Right lobe of liver (tissue), 6 donors: Measurements from ENCODE around the gene ZNF207. TPM values are rescaled to one million over a fixed set of nuclear protein-coding genes. Genes with fewer than 3 reads are reported as not detected.

Experiments
- ATAC-seq, 4 donors: fragments of 200-7000 bp; cut with Tn5 transposase; one replicate each; pipeline ENCODE4 v1.9.1; 2020; ENCODE audit warnings: mild to moderate bottlenecking in 4 of 4, moderate library complexity in 4 of 4
- DNase-seq, 3 donors: peaks; one replicate each; pipeline ENCODE4 v3.0.0-alpha.2; 2020
- H3K27ac ChIP-seq, 3 donors: fragments of 200-600 bp; one replicate each; pipeline ENCODE4 v1.8.0; 2022
- H3K27me3 ChIP-seq, 2 donors: fragments of 200-600 bp; one replicate each; pipeline ENCODE4 v1.8.0; 2022
- H3K36me3 ChIP-seq, 4 donors: fragments of 200-600 bp; sonication (generic) in 1 of 4; one replicate each; pipeline versions ENCODE4 v1.5.1 to v1.8.0; 2017 to 2022; ENCODE audit warnings: control low read depth in 1 of 4
- H3K4me1 ChIP-seq, 4 donors: fragments of 200-600 bp; sonication (generic) in 1 of 4; one replicate each; pipeline versions ENCODE4 v1.5.1 to v1.8.0; 2017 to 2022; ENCODE audit warnings: control low read depth in 1 of 4
- H3K4me3 ChIP-seq, 3 donors: fragments of 200-600 bp; one replicate each; pipeline ENCODE4 v1.8.0; 2022
- H3K9me3 ChIP-seq, 4 donors: fragments of 200-600 bp; sonication (generic) in 1 of 4; one replicate each; pipeline versions ENCODE4 v1.5.1 to v1.8.0; 2017 to 2022; ENCODE audit warnings: control low read depth in 1 of 4
- POLR2A ChIP-seq: fragments of 450-650 bp; IDR thresholded peaks from one replicate; pipeline ENCODE4 v1.6.1; 2017; ENCODE audit warnings: antibody characterized with exemption, mild to moderate bottlenecking
- WGBS: methylation state at CpG from one replicate; pipeline ENCODE4 v1.1.6; 2018; ENCODE audit warnings: low coverage, low lambda C conversion rate; ENCODE audit not compliant: insufficient coverage; ENCODE audit errors: missing lambda C conversion rate; 5-methylcytosine and 5-hydroxymethylcytosine counted together
- intact Hi-C, 2 donors: fragments of 100-400 bp; cut with DNase I; formaldehyde crosslinking; loops; one replicate each; pipeline versions ENCODE4 v1.11.2 to v1.14.1; 2022
- total RNA-seq, 6 experiments: library from RNA; depleted of rRNA in 2 of 6; stranded (reverse); fragments of >200 nt in 2 of 6; fragmentation: NEBNext Ultra II Directional in 3 of 6; extraction: Animal tissue kit (Norgen Biotek cat#: 25700) in 3 of 6; gene quantifications; one replicate each; pipeline versions ENCODE4 v1.1.0 to v1.2.4, GENCODE V29; 2016 to 2023
- TF ChIP-seq, protein P1 (sequence below), 4 donors: fragments of 200-600 bp in 3 of 4; fragments of 450-650 bp in 1 of 4; IDR thresholded peaks; one replicate each; pipeline versions ENCODE4 v1.5.1 to v1.8.0; 2016 to 2022; ENCODE audit warnings: antibody characterized with exemption in 4 of 4, mild to moderate bottlenecking in 2 of 4
- donor health status: DM: no; HTN: yes; CAD: no.
- donor health status: DM: no; HTN: no; CAD: no.
- donor health status: DM: no; HTN: no; CAD: no.
- donor health status: DM: no; HTN: yes; CAD: no.
- donor health status: DM: no; HTN: yes; CAD: no.

Gene ZNF207
- total RNA-seq, 6 experiments from 2014 or later, result 48.0 to 91.1 (median 68.7) TPM

DNA sequence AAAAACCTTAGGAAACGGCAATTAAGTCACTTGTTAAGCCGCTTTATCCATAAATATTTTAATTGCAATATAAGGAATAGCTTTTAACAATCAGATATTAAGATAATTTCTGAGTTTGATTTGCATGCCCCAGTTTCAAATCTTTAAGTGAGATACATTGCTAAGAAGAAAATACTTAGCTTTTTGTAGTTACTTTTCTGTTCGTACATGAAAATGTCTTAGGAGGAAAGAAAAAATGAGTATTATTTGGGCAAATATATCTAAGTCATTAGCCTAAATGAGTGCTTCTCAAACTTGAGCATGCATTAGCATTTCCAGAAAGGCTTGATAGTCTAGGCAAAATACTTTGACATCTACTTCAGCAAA lies 6.4 kb downstream of the ZNF207 start:
- Histone ChIP-seq H3K4me1 (peaks cover 0 to 45% (median 13%) of the 10 kb centered on the region in 4 donors), H3K36me3 (peaks cover 9 to 77% (median 26%) of the 10 kb centered on the region in 4 donors), H3K27ac (no peak overlapping the region), H3K27me3 (no peaks in the 10 kb centered on the region), H3K9me3 (no peaks in the 10 kb centered on the region), H3K4me3 (no peak overlapping the region)
- DNase-seq, result no peak
- no peak for ATAC-seq
- intact Hi-C loops, result no loop called here
- WGBS, result 89% methylated on average over 3 of the region's 3 CpGs
- TF ChIP-seq POLR2A, result no peak
- TF ChIP-seq, protein P1, sequence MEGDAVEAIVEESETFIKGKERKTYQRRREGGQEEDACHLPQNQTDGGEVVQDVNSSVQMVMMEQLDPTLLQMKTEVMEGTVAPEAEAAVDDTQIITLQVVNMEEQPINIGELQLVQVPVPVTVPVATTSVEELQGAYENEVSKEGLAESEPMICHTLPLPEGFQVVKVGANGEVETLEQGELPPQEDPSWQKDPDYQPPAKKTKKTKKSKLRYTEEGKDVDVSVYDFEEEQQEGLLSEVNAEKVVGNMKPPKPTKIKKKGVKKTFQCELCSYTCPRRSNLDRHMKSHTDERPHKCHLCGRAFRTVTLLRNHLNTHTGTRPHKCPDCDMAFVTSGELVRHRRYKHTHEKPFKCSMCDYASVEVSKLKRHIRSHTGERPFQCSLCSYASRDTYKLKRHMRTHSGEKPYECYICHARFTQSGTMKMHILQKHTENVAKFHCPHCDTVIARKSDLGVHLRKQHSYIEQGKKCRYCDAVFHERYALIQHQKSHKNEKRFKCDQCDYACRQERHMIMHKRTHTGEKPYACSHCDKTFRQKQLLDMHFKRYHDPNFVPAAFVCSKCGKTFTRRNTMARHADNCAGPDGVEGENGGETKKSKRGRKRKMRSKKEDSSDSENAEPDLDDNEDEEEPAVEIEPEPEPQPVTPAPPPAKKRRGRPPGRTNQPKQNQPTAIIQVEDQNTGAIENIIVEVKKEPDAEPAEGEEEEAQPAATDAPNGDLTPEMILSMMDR (IDR thresholded peaks at IDR 0.05), result no peak

DNA sequence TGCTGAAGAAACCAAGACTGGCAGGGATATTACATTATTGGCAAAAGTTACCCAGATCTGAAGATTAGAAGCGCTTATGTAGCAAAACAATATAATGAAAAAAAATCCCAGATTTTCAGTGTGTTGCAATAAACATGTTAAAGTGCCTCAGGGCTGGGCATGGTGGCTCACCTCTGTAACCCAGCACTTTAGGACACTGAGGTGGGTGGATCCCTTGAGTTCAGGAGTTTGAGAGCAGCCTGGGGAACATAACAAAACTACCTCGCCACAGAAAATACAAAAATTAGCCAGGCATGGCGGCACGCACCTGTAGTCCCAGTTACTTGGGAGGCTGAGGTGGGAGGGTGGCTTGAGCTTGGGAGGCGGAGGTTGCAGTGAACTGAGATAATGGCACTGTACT lies 6.8 kb downstream of the ZNF207 start:
- WGBS, result 79% methylated on average over 2 of the region's 5 CpGs
- no peak for TF ChIP-seq POLR2A
- TF ChIP-seq, protein P1 (IDR thresholded peaks at IDR 0.05), result no peak
- H3K4me3 ChIP-seq, result no peak overlapping the region
- intact Hi-C loops, result no loop called here
- no peaks in the 10 kb centered on the region for H3K27me3 ChIP-seq
- no peak overlapping the region for H3K27ac ChIP-seq
- peaks cover 0 to 42% (median 13%) of the 10 kb centered on the region in 4 donors for H3K4me1 ChIP-seq
- H3K9me3 ChIP-seq, result no peaks in the 10 kb centered on the region
- DNase-seq, result no peak
- no peak for ATAC-seq
- peaks cover 9 to 80% (median 29%) of the 10 kb centered on the region in 4 donors for H3K36me3 ChIP-seq

DNA sequence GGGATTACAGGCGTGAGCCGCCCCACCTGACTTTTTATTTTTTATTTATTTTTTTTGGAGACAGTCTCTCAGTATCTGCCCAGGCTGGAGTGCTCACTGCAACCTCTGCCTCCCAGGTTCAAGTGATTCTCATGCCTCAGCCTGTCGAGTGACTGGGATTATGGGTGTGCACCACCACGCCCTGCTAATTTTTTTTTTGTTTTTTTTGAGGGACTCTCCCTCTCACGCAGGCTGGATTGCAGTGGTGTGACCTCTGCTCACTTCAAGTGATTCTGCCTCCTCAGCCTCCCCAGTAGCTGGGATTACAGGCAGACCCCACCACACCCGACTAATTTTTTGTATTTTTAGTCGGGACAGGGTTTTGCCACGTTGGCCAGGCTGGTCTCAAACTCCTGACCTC lies 7.7 kb downstream of the ZNF207 start:
- intact Hi-C loops, result no loop called here
- TF ChIP-seq POLR2A, result no peak
- TF ChIP-seq, protein P1 (IDR thresholded peaks at IDR 0.05), result no peak
- Histone ChIP-seq H3K27ac (no peak overlapping the region), H3K36me3 (peaks cover 9 to 81% (median 34%) of the 10 kb centered on the region in 4 donors), H3K9me3 (no peaks in the 10 kb centered on the region), H3K4me1 (peaks cover 0 to 33% (median 13%) of the 10 kb centered on the region in 4 donors), H3K27me3 (no peaks in the 10 kb centered on the region), H3K4me3 (no peak overlapping the region)
- WGBS, result 93% methylated on average over 5 of the region's 8 CpGs
- ATAC-seq, result no peak
- DNase-seq, result no peak

DNA sequence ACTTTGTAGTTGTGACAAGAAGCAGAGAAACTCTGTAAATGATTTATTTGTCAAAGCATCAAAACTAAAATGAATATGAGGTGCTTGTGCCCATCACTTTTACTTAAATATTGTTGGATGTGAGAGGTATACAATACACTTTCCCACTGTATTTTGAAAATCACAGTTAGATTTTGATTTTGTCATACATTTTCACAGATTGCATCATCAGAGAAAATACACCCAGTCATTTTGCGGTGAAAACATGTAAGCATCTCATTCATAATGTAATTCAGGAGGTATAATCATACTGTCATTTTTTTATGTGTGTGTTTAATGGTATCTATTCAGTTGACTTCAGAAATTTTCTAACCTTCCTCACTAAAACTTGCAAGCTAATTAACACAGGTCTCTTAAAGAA lies 11.3 kb downstream of the ZNF207 start:
- peaks cover 0 to 5% (median 1%) of the 10 kb centered on the region in 4 donors for H3K4me1 ChIP-seq
- intact Hi-C loops, result no loop called here
- no peak for ATAC-seq

More for the DNA sequence above, 11.3 kb downstream of the ZNF207 start:
- no peak for TF ChIP-seq POLR2A
- TF ChIP-seq, protein P1 (IDR thresholded peaks at IDR 0.05), result no peak
- 89% methylated on average over 1 of the region's 1 CpG for WGBS
- Histone ChIP-seq H3K27ac (no peak overlapping the region), H3K9me3 (no peaks in the 10 kb centered on the region), H3K27me3 (no peaks in the 10 kb centered on the region), H3K4me3 (no peak overlapping the region), H3K36me3 (peaks cover 28 to 89% (median 56%) of the 10 kb centered on the region in 4 donors)
- no peak for DNase-seq
